ENCODE measurements around the gene ATXN7L1.
A peak's percentile ranks its signal among the peaks of the same experiment; 100 is the strongest.
"Not testable (repeated sequence)": the region's sequence is repeated elsewhere in the genome, so short reads cannot be mapped to it uniquely, and the experiment has no call there.

ATXN7L1 gene

GRCh38 chr7:105602325-105603305, 273.8 kb downstream of the ATXN7L1 start:
- DNase-seq: no peak

GRCh38 chr7:105600720-105601550, 275.5 kb downstream of the ATXN7L1 start:
- DNase-seq: no peak

- DNase-seq: no peak
These were observed 276.8 kb downstream of the ATXN7L1 start for GRCh38 chr7:105599551-105599950.

DNA sequence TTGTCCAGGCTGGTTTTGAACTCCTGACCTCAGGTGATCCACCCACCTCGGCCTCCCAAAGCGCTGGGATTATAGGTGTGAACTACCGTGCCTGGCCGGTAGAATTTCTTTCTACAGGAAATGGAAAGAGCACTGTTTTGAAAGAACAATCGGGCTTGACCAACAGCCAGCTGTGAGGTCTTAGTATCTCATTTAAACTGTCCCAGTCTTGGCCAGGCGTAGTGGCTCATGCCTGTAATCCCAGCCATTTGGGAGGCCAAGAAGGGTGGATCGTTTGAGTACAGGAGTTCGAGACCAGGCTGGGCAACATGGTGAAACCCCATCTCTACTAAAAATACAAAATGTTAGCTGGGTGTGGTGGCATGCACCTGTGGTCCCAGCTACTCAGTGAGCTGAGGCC, 277.3 kb downstream of the ATXN7L1 start:
- not testable (repeated sequence) for DNase-seq

GRCh38 chr7:105596866-105597265, 279.5 kb downstream of the ATXN7L1 start:
- DNase-seq: no peak

GRCh38 chr7:105594034-105594433, 282.4 kb downstream of the ATXN7L1 start:
- no peak for DNase-seq

- no peak for DNase-seq
These were observed 284.9 kb downstream of the ATXN7L1 start for GRCh38 chr7:105591522-105591921.

GRCh38 chr7:105590793-105591192, 285.6 kb downstream of the ATXN7L1 start:
- DNase-seq: no peak

GRCh38 chr7:105589356-105590077, 286.9 kb downstream of the ATXN7L1 start:
- DNase-seq: peak; percentile 20

DNA sequence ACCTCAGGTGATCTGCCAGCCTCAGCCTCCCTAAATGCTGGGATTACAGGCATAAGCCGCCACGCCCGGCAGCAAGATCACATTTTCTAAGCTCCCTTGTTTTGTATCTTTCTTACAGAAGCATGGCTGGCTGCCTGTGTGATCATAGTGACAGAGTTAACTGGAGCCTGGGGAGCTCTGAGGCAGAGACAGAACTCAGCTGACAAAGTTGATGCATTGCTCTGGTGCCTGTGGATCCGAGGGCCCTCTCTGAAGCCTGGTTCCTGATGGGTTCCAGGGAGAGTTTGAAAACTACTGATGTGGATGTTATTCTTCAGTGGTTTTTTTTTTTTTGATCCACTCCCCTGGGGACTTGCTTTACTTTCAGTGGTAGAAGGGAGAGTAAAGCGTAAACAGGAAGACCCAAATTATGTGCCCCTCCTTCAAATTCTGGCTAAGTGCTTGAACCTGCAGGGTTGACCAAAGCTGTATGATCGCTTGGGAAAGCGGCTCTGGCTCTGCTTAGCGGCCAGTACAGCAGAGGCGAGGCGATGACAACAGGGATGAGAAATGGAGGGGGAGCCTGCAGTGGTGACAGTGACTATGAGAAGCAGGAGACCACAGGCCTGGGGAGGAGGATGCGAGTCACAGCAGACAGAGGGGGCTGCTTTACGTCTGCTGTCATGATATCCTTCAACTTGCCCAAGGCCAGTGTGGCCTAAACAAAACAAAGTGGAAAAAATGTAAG, 288.3 kb downstream of the ATXN7L1 start:
- DNase-seq: no peak

GRCh38 chr7:105585850-105586500, 290.4 kb downstream of the ATXN7L1 start:
- no peak for DNase-seq

- no peak for DNase-seq
These were observed 292.2 kb downstream of the ATXN7L1 start for GRCh38 chr7:105584165-105584564.

DNA sequence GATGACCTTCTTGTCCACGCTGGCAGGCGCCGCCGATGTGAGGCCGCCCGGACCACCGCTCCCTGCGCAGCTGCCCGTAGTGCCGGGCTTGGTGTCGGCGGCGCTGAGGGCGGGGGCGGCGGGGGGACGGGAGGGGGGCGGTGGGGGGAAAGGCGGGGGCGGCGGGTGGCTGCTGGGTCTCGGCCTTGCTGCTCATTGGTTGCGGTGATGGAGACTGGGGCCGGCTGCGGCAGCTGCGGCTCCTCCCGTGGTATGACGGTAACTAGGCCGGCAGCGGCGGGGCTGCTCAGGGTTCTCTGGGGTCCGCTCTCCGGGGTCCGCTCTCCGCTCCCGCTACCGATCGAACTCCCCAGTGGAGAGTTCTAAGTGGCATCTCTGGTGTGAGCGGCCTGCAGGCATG, 293.3 kb downstream of the ATXN7L1 start:
- no peak for DNase-seq

DNA sequence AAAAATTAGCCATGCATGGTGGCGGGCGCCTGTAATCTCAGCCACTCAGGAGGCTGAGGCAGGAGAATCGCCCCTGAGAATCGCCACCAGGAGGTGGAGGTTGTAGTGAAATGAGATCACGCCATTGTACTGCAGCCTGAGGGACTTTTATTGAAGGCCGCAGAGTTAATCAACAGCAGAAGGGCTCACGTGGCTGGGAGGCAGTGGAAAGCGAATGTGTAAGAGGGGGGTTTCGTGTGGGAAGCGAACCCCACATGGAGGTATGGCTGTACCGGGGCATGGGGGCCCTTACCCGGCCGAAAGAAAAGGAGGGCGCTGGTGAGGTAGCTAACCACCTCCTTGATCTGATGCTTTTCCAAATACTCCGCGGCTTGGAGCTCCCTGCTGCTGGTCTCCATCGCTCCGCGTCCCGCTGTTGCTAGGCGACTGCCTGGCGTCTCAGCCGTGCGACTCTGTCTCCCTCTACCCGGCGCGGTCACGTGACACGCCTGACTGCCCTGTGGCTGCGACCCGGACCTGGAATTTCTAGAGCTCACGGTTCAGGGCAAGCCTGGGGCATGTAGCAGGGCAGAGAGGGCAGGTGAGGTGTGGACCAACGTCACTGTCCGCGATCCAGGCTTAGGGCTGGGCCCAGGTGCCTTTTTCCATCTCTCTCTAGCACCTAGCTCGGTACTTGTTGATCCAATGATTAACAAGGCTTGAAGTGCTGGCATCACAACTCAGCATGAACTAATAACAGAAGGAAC, 295.2 kb downstream of the ATXN7L1 start, which contains the start of gene EFCAB10:
TSS of gene EFCAB10 (minus strand) at position 428 of the 746 bp plus-strand sequence. CDS start at position 398, 30 bp downstream.
- DNase-seq: peak; percentile 22

- no peak for DNase-seq
These were observed 296.2 kb downstream of the ATXN7L1 start for GRCh38 chr7:105580022-105580740.

GRCh38 chr7:105578496-105578895, 297.9 kb downstream of the ATXN7L1 start:
- no peak for DNase-seq

DNA sequence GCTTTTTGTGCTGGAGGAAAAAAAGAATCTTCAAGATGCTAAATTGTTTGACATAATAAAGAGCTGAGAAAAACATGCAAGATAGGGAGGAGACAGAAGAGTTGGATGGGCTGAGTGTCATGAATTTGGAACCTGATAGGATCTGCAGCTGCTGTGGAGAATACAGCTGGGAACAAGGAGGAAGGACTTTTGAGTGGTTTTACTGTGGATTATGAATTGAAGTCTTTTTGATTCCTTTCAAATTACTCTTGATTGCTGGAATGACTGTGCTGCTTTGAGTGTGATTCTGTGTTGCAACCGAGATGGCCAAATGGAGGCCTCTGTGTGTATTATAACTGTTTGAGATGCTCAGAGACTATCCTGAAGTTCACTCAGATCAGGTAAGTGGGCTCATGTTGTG, 299.1 kb downstream of the ATXN7L1 start:
- no peak for DNase-seq

DNA sequence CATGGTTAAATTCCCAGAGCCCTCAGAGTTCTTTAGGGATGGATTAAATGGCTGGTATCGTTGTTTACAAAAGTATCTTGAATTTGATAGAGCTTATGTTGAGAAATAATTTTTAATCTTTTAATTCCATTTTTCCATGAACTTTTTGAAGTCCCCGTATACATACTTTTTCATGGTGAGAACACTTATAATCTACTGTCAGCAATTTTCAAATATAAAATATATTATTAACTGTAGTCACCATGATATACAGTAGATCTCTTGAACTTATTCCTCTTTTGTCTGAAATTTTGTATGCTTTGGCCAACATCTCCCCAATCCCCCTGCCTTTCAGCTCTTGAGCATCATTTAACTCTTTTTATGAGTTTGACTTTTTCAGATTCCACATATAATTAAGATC, 304.5 kb downstream of the ATXN7L1 start:
- DNase-seq: no peak

- no peak for DNase-seq
These were observed 308.6 kb downstream of the ATXN7L1 start for GRCh38 chr7:105567821-105568220.

GRCh38 chr7:105567024-105567423, 309.4 kb downstream of the ATXN7L1 start:
- no peak for DNase-seq
